Lower leg skin (tissue), 4 donors: ENCODE measurements around the gene RAP1GAP. TPM values are rescaled to one million over a fixed set of nuclear protein-coding genes. Genes with fewer than 3 reads are reported as not detected.
A peak's percentile ranks its signal among the peaks of the same experiment; 100 is the strongest.

ENCODE experiments used
- DNase-seq, 2 donors: peaks; one replicate each; pipeline ENCODE4 v3.0.0-alpha.2; 2019; ENCODE audit warnings: low spot score in 2 of 2
- H3K4me3 ChIP-seq: fragments of 200-600 bp; sonication (generic); 2 replicates; pipeline ENCODE4 v1.5.1; 2017; ENCODE audit warnings: mild to moderate bottlenecking, low read depth; ENCODE audit not compliant: poor library complexity, severe bottlenecking
- POLR2A ChIP-seq, 2 donors: fragments of 450-650 bp; IDR thresholded peaks; one replicate each; pipeline ENCODE4 v1.6.1; 2016 to 2017; ENCODE audit warnings: antibody characterized with exemption in 2 of 2, mild to moderate bottlenecking in 1 of 2, moderate library complexity in 1 of 2
- WGBS, 2 donors: methylation state at CpG; one replicate each; pipeline ENCODE4 v1.1.5; 2018; 5-methylcytosine and 5-hydroxymethylcytosine counted together
- intact Hi-C: fragments of 100-400 bp; cut with DNase I; formaldehyde crosslinking; loops from one replicate; pipeline ENCODE4 v1.15.0; 2023; ENCODE audit warnings: low total_unique reads
- total RNA-seq, 4 donors: library from RNA; depleted of rRNA; stranded (reverse); fragments of >200 nt; gene quantifications; one replicate each; pipeline ENCODE4 v1.1.0, GENCODE V29; 2016
- TF ChIP-seq, protein P1 (sequence below), 3 donors: fragments of 450-650 bp; IDR thresholded peaks; one replicate each; pipeline ENCODE4 v1.5.1; 2016; ENCODE audit warnings: antibody characterized with exemption in 3 of 3, mild to moderate bottlenecking in 3 of 3, moderate library complexity in 2 of 3

Gene RAP1GAP
- total RNA-seq, 4 donors from 2014 or later = 1.3 to 4.0 (median 2.6) TPM

DNA sequence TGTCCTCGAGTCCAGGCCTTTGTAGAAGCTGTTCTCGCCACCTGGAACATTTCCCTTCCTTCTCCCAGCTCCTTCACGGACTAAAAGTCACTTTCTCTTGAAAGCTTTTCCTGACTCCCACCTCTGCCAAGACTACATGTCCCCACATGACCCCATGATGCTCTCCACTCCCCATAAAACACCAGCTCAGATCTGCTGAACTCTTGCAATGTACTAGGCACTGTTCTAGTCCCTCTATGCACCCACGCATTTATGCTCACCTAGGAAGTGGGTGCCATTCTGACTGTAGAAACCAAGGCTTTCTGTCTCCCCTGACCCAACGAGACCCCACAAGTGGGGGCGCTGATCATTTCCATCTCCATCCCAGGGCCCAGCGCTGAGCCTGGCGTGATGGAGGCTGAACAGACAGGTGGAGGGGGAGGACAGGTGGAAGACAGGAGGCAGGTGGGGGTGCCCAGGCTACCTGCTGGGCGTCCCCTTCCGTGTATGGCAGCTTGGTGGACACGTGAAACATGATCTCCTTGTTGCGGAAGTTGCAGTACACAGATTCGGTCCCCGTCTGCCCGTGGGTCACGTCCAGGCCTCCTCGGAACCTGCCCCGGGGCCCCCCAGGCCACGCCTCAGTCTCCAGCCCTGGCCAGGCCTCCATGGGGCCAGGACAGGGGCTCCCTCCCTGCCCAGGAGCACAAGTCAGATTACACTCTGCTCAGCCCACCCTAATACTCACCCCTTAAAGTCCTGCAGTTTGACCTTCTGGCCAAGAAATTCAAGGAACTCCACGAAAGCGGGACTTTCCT lies 58.0 kb downstream of the RAP1GAP start:
- DNase-seq = no peak
- WGBS, 2 donors = 84 to 86% methylated on average over 21 of the region's 21 CpGs
- TF ChIP-seq POLR2A (IDR thresholded peaks at IDR 0.05) = no peak
- TF ChIP-seq, protein P1, sequence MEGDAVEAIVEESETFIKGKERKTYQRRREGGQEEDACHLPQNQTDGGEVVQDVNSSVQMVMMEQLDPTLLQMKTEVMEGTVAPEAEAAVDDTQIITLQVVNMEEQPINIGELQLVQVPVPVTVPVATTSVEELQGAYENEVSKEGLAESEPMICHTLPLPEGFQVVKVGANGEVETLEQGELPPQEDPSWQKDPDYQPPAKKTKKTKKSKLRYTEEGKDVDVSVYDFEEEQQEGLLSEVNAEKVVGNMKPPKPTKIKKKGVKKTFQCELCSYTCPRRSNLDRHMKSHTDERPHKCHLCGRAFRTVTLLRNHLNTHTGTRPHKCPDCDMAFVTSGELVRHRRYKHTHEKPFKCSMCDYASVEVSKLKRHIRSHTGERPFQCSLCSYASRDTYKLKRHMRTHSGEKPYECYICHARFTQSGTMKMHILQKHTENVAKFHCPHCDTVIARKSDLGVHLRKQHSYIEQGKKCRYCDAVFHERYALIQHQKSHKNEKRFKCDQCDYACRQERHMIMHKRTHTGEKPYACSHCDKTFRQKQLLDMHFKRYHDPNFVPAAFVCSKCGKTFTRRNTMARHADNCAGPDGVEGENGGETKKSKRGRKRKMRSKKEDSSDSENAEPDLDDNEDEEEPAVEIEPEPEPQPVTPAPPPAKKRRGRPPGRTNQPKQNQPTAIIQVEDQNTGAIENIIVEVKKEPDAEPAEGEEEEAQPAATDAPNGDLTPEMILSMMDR (IDR thresholded peaks at IDR 0.05) = no peak
- intact Hi-C loops = no loop called here
- H3K4me3 ChIP-seq = no peak overlapping the region

DNA sequence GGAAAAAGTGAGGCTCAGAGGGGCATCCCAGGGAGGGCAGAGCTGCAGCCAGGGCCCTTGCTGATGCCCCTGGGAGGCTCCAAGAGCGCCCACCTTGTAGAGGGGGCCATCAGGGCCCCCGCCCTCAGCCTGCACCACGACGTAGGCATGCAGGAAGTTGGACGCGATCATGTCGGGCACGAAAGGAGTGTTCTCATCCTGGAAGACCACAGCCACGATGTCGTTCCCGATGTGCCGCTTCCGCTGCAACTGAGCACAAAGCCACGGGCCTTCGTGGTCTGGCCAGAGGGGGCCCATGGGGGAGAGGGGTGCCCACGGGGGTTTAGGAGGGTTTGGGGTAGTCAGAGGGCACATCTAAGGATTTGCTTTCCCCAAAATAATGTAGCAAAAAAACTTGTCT lies 59.1 kb downstream of the RAP1GAP start:
- intact Hi-C loops = no loop called here
- no peak for TF ChIP-seq POLR2A (IDR thresholded peaks at IDR 0.05)
- TF ChIP-seq, protein P1 (IDR thresholded peaks at IDR 0.05) = no peak
- DNase-seq = no peak
- H3K4me3 ChIP-seq = no peak overlapping the region
- WGBS, 2 donors = 79 to 86% methylated on average over 16 of the region's 16 CpGs

DNA sequence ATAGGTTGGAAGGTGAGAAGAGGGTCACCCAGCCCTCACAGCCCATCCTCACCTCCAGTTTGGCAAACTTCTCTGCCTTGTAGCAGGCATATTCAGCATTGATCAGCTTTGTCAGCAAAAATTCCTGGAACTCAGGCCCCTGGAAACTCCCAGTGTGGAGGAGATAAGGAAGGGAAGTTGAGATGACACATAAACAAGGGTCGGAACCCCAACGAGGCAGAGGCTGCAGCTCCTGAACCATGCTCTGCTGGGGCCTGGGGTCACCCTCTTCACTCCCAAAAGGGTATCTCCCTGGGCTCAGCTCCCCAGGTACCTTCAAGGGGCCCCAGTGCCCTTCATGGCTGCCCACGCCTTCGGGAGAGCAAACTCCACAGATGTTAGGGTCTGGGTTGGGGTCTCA lies 60.4 kb downstream of the RAP1GAP start:
- TF ChIP-seq POLR2A (IDR thresholded peaks at IDR 0.05) = no peak
- TF ChIP-seq, protein P1 (IDR thresholded peaks at IDR 0.05) = no peak
- WGBS, 2 donors = 75 to 78% methylated on average over 4 of the region's 4 CpGs
- DNase-seq = no peak
- intact Hi-C loops = no loop called here
- no peak overlapping the region for H3K4me3 ChIP-seq

DNA sequence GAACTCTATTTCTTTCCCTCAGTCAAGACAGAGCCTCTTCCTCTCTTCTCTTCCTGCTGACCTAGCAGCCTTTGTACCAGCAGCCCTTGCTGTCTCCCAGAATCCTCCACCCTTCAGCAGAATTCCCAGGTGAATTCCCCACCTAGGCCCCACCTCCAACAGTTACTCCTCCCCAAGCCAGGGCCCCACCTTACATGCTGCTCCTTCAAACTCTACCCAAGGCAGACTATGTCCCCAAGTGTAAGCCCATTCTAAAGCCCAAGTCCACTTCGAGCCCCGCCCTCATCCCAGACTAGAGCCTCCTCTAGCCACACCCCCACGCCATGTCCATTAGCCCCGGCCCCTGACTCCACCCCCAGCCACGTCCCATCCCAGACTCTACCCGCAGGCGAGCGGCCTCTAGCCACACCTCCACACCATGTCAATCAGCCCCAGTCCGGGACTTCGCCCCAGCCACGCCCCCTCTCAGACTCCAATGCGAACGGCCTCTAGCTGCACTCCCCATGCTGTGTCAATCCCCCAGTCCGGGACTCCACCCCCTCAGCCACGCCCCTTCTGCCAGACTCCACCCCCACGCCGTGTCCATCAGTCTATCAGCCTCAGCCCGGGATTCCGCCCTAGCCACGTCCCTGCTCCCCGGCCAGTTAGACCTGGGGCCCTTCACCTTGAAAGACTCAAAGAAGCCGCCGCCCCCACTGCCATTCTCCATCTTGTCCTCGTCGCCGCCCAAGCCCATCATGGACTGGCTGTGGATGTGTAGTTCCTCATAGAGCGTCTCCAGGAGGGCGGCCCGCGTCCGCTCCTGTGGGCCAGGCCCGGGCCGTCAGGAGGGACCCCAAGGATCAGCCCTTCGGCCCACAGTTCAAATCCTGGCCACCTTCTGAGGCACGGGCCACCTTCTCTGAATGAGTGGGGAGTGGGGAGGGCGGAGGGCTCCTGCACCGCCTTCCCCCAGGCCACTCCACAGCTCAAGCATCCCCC lies 61.3 kb downstream of the RAP1GAP start:
- TF ChIP-seq, protein P1 (IDR thresholded peaks at IDR 0.05) = no peak
- no peak for TF ChIP-seq POLR2A (IDR thresholded peaks at IDR 0.05)

DNA sequence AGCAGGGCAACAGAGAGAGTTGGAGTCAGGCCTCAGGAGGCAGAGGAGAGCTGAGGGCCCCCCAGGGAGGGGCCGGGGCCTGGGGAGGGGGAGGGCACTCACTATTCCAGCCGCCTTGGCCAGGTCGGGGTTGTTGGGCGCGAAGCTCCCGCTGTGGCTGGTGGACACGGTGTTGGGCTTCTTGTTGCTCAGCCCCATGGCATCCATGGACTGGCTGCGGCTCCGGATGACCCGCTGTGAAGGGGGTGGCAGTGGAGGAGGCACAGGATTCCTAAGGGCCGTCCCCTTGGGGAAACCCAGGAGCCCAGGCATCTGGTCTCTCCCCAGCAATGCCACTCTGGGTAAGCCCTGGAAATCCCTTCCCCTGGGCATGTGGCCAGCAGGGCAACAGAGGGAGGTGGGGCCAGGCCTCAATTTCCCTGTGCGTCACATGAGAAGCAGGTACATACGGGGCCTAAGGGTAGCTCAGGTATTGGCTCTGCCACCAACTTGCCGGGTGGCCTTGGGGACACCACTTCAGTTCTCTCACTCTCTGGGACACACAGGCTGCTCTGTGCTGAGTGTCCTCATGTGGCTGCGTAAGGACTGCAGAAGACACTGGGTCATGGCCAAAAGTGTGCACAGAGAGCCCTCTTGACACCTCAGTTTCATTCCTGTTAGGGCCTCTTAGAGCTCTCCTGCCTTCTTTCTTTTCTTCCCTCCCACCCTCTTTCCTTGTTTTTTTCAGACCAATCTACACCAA lies 63.0 kb downstream of the RAP1GAP start:
- DNase-seq = no peak
- H3K4me3 ChIP-seq = no peak overlapping the region
- WGBS, 2 donors = 91 to 96% methylated on average over 13 to 14 of the region's 15 CpGs
- intact Hi-C loops = no loop called here
- TF ChIP-seq, protein P1 (IDR thresholded peaks at IDR 0.05) = no peak
- no peak for TF ChIP-seq POLR2A (IDR thresholded peaks at IDR 0.05)

More for the DNA sequence above, 61.3 kb downstream of the RAP1GAP start:
- intact Hi-C loops = no loop called here
- peak in 1 of 2 donors; percentile 33 for DNase-seq
- no peak overlapping the region for H3K4me3 ChIP-seq
- WGBS, 2 donors = 43 to 48% methylated on average over 37 of the region's 37 CpGs
